CD14-positive monocyte (primary cell): Measurements from ENCODE around the gene MYO5B. TPM values are rescaled to one million over a fixed set of nuclear protein-coding genes. Genes with fewer than 3 reads are reported as not detected.
A peak's percentile ranks its signal among the peaks of the same experiment; 100 is the strongest.
"Not testable (repeated sequence)": the region's sequence is repeated elsewhere in the genome, so short reads cannot be mapped to it uniquely, and the experiment has no call there.

Experiments used
- DNase-seq, 3 donors: peaks; one replicate each; pipeline ENCODE4 v3.0.0-alpha.2; 2011 to 2022
- H2AFZ ChIP-seq: 2 replicates; pipeline ENCODE4 v1.6.0; 2012; ENCODE audit warnings: mild to moderate bottlenecking, low read depth, low read length, inconsistent platforms; ENCODE audit not compliant: insufficient read depth, poor library complexity, severe bottlenecking
- H3K27ac ChIP-seq, 2 donors: 1 replicate in 1 of 2; 2 replicates in 1 of 2; pipeline ENCODE4 v1.5.1; 2012 to 2013; ENCODE audit warnings: low read length in 2 of 2, control low read depth in 1 of 2, inconsistent platforms in 1 of 2, low read depth in 1 of 2, mild to moderate bottlenecking in 1 of 2
- H3K27me3 ChIP-seq, 2 donors: one replicate each; pipeline versions ENCODE4 v1.6.0 to v1.6.1; 2011 to 2013; ENCODE audit warnings: low read length in 2 of 2; ENCODE audit not compliant: control insufficient read depth in 2 of 2, insufficient read depth in 2 of 2
- H3K36me3 ChIP-seq, 2 donors: replicated peaks in 1 of 2; 1 replicate in 1 of 2; 2 replicates in 1 of 2; pipeline versions ENCODE4 v1.5.1 to v1.6.1; 2012 to 2013; ENCODE audit warnings: low read length in 2 of 2, control low read depth in 1 of 2, inconsistent platforms in 1 of 2, mild to moderate bottlenecking in 1 of 2; ENCODE audit not compliant: insufficient read depth in 2 of 2, control insufficient read depth in 1 of 2
- H3K4me1 ChIP-seq, 2 donors: 1 replicate in 1 of 2; 2 replicates in 1 of 2; pipeline versions ENCODE4 v1.5.1 to v1.6.1; 2012 to 2013; ENCODE audit warnings: low read length in 2 of 2, control low read depth in 1 of 2, inconsistent platforms in 1 of 2, mild to moderate bottlenecking in 1 of 2, moderate library complexity in 1 of 2; ENCODE audit not compliant: insufficient read depth in 2 of 2, control insufficient read depth in 1 of 2
- H3K4me2 ChIP-seq: replicated peaks from 2 replicates; pipeline ENCODE3; 2012; ENCODE audit warnings: low read length, moderate library complexity, mild to moderate bottlenecking; ENCODE audit not compliant: poor library complexity, severe bottlenecking; ENCODE audit errors: extremely low read depth
- H3K4me3 ChIP-seq, 3 experiments: fragments of 200-600 bp in 1 of 3; sonication (generic) in 1 of 3; replicated peaks in 1 of 3; 1 replicate in 2 of 3; 2 replicates in 1 of 3; pipeline ENCODE4 v1.5.1; 2011 to 2013; ENCODE audit warnings: low read length in 3 of 3, mild to moderate bottlenecking in 3 of 3, control low read depth in 2 of 3, low read depth in 2 of 3, inconsistent platforms in 1 of 3, moderate library complexity in 1 of 3
- H3K79me2 ChIP-seq: 2 replicates; pipeline ENCODE4 v1.6.0; 2012; ENCODE audit warnings: mild to moderate bottlenecking, control low read depth, inconsistent platforms, low read length, moderate library complexity; ENCODE audit not compliant: insufficient read depth
- H3K9ac ChIP-seq: 2 replicates; pipeline ENCODE4 v1.6.0; 2017; ENCODE audit warnings: low read length, mild to moderate bottlenecking; ENCODE audit not compliant: insufficient read depth, poor library complexity, severe bottlenecking
- H3K9me3 ChIP-seq, 2 donors: replicated peaks in 1 of 2; 1 replicate in 1 of 2; 2 replicates in 1 of 2; pipeline versions ENCODE4 v1.5.1 to v1.6.1; 2012 to 2013; ENCODE audit warnings: low read length in 2 of 2, control low read depth in 1 of 2; ENCODE audit not compliant: control insufficient read depth in 1 of 2, insufficient read depth in 1 of 2
- H4K20me1 ChIP-seq: 2 replicates; pipeline ENCODE4 v1.6.0; 2012; ENCODE audit warnings: mild to moderate bottlenecking, low read length, control low read depth, moderate library complexity; ENCODE audit not compliant: insufficient read depth
- H3K27ac Mint-ChIP-seq, 7 donors: one replicate each; pipeline ENCODE4 v1.8.0; 2020; ENCODE audit warnings: mild to moderate bottlenecking in 7 of 7, mixed read lengths in 7 of 7, moderate library complexity in 6 of 7, inconsistent platforms in 2 of 7
- H3K27me3 Mint-ChIP-seq, 3 donors: one replicate each; pipeline ENCODE4 v1.8.0; 2021 to 2022; ENCODE audit warnings: low read depth in 3 of 3, mild to moderate bottlenecking in 3 of 3, mixed read lengths in 3 of 3, moderate library complexity in 3 of 3, inconsistent platforms in 1 of 3
- H3K36me3 Mint-ChIP-seq, 2 donors: one replicate each; pipeline ENCODE4 v1.8.0; 2020; ENCODE audit warnings: mixed read lengths in 2 of 2, inconsistent platforms in 1 of 2, mild to moderate bottlenecking in 1 of 2
- H3K4me1 Mint-ChIP-seq: one replicate; pipeline ENCODE4 v1.8.0; 2020; ENCODE audit warnings: mild to moderate bottlenecking, mixed read lengths
- H3K4me3 Mint-ChIP-seq, 2 donors: one replicate each; pipeline ENCODE4 v1.8.0; 2020; ENCODE audit warnings: mild to moderate bottlenecking in 2 of 2, mixed read lengths in 2 of 2, moderate library complexity in 1 of 2
- H3K9me3 Mint-ChIP-seq, 7 donors: one replicate each; pipeline ENCODE4 v1.8.0; 2020 to 2022; ENCODE audit warnings: mixed read lengths in 7 of 7, mild to moderate bottlenecking in 6 of 7, moderate library complexity in 6 of 7, inconsistent platforms in 2 of 7
- whole genome bisulfite sequencing: methylation state at CpG from one replicate; pipeline ENCODE4 v1.1.5; 2013; ENCODE audit warnings: missing lambda C conversion rate; ENCODE audit not compliant: insufficient coverage; 5-methylcytosine and 5-hydroxymethylcytosine counted together
- intact Hi-C, 2 donors: fragments of 100-400 bp; cut with micrococcal nuclease; formaldehyde crosslinking; loops; one replicate each; pipeline versions ENCODE4 v1.15.0 to v1.15.1; 2023
- polyA plus RNA-seq, 3 donors: library from polyadenylated mRNA; depleted of rRNA in 1 of 3; unstranded in 2 of 3; stranded (reverse) in 1 of 3; fragments of 300-500 nt in 2 of 3; fragments of >200 nt in 1 of 3; fragmentation: Illumina TruSeq in 2 of 3; gene quantifications; 1 replicate in 2 of 3; 2 replicates in 1 of 3; pipeline ENCODE4 v1.2.3, GENCODE V29; 2012 to 2021
- TF ChIP-seq, protein P1 (sequence below): fragments of 200-600 bp; IDR thresholded peaks from one replicate; pipeline ENCODE4 v1.8.0; 2022; ENCODE audit warnings: antibody characterized with exemption, mild to moderate bottlenecking

MYO5B gene
- polyA plus RNA-seq, 3 donors: 0.04 TPM; not detected in 2

DNA sequence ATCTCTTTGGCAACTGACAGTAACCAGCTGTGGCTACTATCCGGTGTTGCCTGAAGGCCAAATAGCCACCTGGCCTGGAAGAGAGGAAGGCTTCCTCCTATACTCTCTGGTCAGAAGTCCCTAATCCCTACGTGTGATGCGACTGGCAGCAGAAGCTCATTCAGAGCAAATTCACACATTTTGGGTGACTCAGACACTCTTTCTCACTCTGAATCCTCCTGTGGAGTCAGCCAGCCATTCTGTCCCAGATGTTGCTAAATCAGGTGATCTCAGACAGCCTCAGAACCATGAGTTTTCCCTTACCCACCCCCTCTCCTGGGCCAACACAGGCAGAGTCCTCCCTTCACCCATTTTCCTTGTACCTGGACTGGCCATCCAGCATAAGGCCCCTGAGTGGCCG lies 36.7 kb upstream of the MYO5B start:
- Mint-ChIP-seq H3K9me3 (peaks cover 0 to 4% (median 0%) of the 10 kb centered on the region in 7 donors), H3K27me3 (peaks cover 8 to 22% (median 10%) of the 10 kb centered on the region in 3 donors), H3K4me3 (no peak overlapping the region), H3K36me3 (no peaks in the 10 kb centered on the region), H3K27ac (no peak overlapping the region), H3K4me1 (no peaks in the 10 kb centered on the region)
- H3K9ac ChIP-seq: no peak overlapping the region
- no peak for DNase-seq
- H3K4me3 ChIP-seq: no peak overlapping the region
- no peak overlapping the region for H3K27ac ChIP-seq
- no peaks in the 10 kb centered on the region for H3K79me2 ChIP-seq
- no peaks in the 10 kb centered on the region for H3K9me3 ChIP-seq
- TF ChIP-seq, protein P1, sequence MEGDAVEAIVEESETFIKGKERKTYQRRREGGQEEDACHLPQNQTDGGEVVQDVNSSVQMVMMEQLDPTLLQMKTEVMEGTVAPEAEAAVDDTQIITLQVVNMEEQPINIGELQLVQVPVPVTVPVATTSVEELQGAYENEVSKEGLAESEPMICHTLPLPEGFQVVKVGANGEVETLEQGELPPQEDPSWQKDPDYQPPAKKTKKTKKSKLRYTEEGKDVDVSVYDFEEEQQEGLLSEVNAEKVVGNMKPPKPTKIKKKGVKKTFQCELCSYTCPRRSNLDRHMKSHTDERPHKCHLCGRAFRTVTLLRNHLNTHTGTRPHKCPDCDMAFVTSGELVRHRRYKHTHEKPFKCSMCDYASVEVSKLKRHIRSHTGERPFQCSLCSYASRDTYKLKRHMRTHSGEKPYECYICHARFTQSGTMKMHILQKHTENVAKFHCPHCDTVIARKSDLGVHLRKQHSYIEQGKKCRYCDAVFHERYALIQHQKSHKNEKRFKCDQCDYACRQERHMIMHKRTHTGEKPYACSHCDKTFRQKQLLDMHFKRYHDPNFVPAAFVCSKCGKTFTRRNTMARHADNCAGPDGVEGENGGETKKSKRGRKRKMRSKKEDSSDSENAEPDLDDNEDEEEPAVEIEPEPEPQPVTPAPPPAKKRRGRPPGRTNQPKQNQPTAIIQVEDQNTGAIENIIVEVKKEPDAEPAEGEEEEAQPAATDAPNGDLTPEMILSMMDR: no peak
- no peaks in the 10 kb centered on the region for H3K27me3 ChIP-seq
- 77% methylated on average over 3 of the region's 4 CpGs for WGBS
- no peaks in the 10 kb centered on the region for H3K4me1 ChIP-seq
- no peak overlapping the region for H3K4me2 ChIP-seq
- no peaks in the 10 kb centered on the region for H4K20me1 ChIP-seq
- intact Hi-C loops: no loop called here
- H3K36me3 ChIP-seq: no peaks in the 10 kb centered on the region
- H2AFZ ChIP-seq: no peak overlapping the region

DNA sequence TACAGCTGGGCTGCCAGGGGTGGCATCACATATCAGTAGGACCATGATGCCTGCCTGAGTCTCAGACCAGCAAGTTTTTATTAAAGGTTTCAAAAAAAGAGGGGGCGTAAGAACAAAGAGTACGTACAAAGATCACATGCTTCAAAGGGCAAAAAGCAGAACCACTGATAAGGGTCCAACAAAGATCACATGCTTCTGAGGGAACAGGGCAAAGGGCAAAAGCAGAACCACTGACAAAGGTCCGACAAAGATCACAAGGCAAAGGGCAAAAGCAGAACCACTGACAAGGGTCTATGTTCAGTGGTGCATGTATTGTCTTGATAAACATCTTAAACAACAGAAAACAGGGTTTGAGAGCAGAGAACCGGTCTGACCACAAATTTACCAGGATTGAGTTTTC lies 25.3 kb upstream of the MYO5B start:
- H3K4me2 ChIP-seq, intact Hi-C loops, H3K36me3 ChIP-seq, H3K4me1 Mint-ChIP-seq, H2AFZ ChIP-seq, H3K4me3 Mint-ChIP-seq, H3K79me2 ChIP-seq, H3K27ac ChIP-seq, H3K36me3 Mint-ChIP-seq, DNase-seq, H3K4me1 ChIP-seq, H3K27me3 ChIP-seq, H4K20me1 ChIP-seq, H3K9ac ChIP-seq, H3K4me3 ChIP-seq: not testable (repeated sequence)
- peaks cover 11 to 18% of the 10 kb centered on the region in 2 donors for H3K9me3 ChIP-seq
- H3K9me3 Mint-ChIP-seq: peaks cover 7 to 24% (median 15%) of the 10 kb centered on the region in 7 donors
- peak overlapping the region in 1 of 7 donors; percentile 52 for H3K27ac Mint-ChIP-seq
- WGBS: 100% methylated on average over 2 of the region's 4 CpGs
- peaks cover 4 to 14% (median 8%) of the 10 kb centered on the region in 3 donors for H3K27me3 Mint-ChIP-seq
